GM12872 (cell line): ENCODE data around the gene ADARB2.

Experiments used
- TF ChIP-seq, protein P1 (sequence below): IDR thresholded peaks from 3 replicates; pipeline ENCODE4 v1.5.1; 2011; ENCODE audit warnings: low read depth, mild to moderate bottlenecking, low read length, moderate library complexity; ENCODE audit not compliant: insufficient read depth

ADARB2 gene

DNA sequence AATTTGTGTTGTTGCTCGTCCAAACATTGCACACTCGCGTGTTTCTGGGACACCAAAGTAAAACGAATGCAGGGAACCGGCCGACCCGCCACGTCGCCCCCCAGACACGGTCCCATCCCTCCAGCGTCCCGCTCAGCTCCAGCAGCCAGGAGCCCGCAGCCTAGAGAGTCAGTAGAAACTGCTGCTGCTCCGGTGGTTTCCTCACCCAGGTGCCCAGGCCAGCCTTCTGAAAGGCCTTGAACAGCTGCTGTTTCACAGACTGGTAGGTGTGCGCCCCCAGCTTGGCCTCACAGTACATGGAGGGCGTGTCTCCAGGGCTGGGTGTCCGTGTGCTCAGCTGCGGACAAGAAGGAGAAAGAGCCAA, 554.3 kb downstream of the ADARB2 start:
- TF ChIP-seq, protein P1, sequence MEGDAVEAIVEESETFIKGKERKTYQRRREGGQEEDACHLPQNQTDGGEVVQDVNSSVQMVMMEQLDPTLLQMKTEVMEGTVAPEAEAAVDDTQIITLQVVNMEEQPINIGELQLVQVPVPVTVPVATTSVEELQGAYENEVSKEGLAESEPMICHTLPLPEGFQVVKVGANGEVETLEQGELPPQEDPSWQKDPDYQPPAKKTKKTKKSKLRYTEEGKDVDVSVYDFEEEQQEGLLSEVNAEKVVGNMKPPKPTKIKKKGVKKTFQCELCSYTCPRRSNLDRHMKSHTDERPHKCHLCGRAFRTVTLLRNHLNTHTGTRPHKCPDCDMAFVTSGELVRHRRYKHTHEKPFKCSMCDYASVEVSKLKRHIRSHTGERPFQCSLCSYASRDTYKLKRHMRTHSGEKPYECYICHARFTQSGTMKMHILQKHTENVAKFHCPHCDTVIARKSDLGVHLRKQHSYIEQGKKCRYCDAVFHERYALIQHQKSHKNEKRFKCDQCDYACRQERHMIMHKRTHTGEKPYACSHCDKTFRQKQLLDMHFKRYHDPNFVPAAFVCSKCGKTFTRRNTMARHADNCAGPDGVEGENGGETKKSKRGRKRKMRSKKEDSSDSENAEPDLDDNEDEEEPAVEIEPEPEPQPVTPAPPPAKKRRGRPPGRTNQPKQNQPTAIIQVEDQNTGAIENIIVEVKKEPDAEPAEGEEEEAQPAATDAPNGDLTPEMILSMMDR, result no peak

DNA sequence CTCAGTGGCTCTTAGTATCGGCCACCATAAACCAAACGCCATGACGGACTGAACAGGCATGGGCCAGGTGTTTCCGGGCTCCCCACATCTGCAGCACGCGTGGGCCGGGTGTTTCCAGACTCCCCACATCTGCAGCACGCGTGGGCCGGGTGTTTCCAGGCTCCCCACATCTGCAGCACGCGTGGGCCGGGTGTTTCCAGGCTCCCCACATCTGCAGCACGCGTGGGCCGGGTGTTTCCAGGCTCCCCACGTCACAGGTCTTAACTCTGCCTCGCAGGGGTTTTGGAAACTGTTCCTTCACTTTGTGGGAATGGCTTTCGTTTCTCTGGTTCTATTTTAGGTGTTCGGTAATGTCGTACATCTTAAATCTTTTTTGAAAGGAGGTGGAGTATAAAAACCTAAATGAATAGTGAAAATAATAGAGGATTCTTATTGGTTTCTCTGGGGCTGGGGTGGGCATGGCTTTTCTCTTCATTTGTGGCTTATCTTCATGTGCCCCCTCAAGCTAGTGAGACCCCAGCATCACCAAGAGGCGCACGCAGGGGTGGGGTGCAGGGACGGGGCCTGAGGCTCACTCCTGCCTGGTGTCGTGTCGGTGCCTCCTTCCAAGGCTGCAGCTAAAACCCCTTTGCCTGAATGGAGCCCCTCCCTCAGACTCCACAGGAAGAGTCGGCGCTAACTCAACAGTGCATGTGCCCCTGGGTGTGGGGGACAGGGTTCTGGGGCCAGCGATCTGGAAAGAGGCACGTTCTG, 554.9 kb downstream of the ADARB2 start:
- TF ChIP-seq, protein P1, result no peak

DNA sequence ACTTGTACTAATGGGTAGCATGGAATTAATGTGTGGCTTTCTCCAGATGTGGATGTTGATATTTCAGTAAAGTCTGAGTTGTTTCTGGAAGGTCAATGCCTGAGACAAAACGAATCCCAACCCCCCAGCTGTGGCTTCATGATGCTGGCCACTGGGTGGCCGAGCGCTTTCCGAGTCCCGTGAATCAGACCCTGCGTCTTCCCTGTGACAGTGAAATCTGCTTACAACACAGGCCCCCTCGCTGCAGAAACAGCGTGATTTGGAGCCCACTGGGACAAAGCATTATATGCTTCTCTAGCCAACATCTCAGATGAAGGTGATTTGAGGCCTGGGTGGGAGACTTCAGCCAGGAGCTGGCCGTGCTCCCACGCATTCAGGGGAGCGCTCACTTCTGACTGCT, 556.5 kb downstream of the ADARB2 start:
- TF ChIP-seq, protein P1, result peak; percentile 1; the same call in 1 of the 3 replicates

DNA sequence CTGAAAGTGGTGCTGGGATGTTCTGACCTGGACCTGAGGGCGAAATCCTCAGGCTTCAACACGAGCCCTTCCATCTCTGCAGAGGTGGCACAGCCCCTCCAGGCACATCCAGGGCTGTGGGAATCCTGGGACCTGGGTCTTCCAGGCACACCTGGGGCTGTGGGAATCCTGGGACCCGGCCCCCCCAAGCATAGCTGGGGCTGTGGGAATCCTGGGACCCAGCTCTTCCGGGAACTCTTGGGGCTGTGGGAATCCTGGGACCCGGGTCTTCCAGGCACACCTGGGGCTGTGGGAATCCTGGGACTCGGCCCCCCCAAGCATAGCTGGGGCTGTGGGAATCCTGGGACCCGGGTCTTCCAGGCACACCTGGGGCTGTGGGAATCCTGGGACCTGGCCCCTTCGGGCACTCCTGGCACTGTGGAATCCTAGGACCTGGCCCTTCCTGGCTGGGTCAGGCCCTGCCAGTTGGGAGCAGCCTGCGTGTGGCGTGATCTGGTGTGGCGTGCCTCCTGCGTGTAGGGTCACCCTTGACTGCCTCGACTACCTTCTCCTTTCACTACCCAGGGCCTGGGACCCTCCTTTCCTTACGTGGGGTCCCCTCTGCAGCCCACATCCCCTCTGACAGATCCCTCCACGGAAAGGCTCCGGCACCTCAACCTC, 557.1 kb downstream of the ADARB2 start:
- TF ChIP-seq, protein P1, result no peak

DNA sequence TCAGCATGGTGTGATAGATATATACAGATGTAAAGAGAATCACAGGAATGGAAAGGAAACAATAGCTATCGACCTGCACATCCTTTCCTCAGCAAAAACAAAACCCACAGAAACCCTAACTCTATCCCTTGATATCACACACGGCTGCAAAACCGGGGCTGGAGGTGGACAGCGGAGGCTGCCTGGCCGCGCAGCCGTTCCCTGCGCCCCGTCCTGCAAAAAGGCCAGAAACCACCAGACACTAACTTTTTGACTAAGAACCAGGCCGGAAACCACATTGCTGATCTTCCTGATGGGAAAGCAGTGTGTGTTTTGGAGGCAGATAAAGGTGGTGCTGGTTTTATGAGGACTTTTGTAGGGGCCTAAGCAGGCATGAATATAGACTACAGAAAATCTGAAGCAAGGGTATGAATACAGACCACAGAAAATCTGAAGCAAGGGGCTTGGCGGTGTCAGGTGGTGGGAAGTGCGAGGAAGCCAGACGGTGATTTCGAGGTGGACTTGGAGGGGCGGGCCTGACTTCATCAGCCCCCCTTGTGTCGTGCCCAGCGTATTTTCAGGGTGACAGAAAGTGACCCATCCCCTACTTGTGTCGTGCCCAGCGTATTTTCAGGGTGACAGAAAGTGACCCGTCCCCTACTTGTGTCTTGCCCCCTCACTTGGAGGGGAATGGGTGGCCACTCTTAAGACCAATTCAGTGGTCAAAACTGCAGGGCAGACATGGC, 557.8 kb downstream of the ADARB2 start:
- TF ChIP-seq, protein P1, result no peak

DNA sequence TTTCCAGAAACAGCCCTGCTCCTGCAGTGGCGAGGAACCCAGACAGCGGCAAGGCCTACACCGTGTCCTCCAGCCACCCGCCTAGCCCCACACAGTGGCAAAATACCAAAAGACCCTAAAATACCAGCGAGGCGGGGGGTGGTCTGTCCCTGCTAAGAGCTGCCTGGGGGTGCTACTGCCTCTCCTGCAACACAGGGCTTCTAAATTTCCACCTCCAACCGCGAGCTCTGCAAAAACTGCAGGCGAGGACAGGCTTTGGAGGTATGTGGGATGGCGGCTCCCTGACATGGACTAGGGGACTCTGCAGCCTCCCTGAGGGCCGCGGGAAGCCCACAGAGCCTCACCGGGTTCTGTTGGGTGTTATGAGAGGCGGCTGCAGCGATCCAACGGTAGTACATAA, 558.8 kb downstream of the ADARB2 start:
- TF ChIP-seq, protein P1, result no peak

DNA sequence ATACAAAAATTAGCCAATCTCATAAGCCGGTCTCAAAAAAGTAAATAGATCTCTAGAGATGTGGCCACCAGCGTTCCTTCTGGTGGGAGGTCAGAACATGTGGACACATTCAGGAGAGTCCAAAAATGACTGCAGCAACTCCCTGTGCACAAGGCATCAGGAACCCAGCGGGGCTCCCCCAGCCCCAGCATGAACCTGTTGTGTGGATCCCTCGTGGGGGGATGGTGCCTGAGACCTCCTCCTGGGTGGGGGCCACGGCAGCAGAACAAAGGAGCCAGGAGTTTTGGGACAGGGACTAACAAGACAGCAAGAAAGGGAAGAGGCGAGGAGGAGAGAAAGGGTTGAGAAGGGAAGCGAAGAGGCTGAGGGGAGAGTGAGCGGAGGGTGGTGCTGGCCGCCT, 559.4 kb downstream of the ADARB2 start:
- TF ChIP-seq, protein P1, result no peak
